ENCODE measurements around the gene ARHGAP22.

- TF ChIP-seq CTCF (IDR thresholded peaks at IDR 0.05 in 2 of 3, conservative IDR thresholded peaks at IDR 0.05 in 1 of 3; ENCODE audit: borderline replicate concordance in 1 of 3, insufficient read depth in 1 of 3, low read depth in 2 of 3, low read length in 2 of 3), result no peak
- no peak for TF ChIP-seq POLR2AphosphoS5 (IDR thresholded peaks at IDR 0.05; ENCODE audit: low read depth, low read length)
- no peak for TF ChIP-seq POLR2A (IDR thresholded peaks at IDR 0.05; ENCODE audit: borderline replicate concordance, extremely low read depth, insufficient read depth, insufficient read length)
- TF ChIP-seq JUND (IDR thresholded peaks at IDR 0.05), result no peak
- no peak for TF ChIP-seq SRF (IDR thresholded peaks at IDR 0.05; ENCODE audit: low read depth)
- no peak for TF ChIP-seq EZH2 (IDR thresholded peaks at IDR 0.05)
- no peak for TF ChIP-seq ELF1 (IDR thresholded peaks at IDR 0.05; ENCODE audit: borderline replicate concordance, low read depth)
- TF ChIP-seq MAX (IDR thresholded peaks at IDR 0.05), result no peak
- TF ChIP-seq RAD21 (IDR thresholded peaks at IDR 0.05; ENCODE audit: low read depth), result no peak
Observed at GRCh38 chr10:48649349-48649944, 44.6 kb upstream of the ARHGAP22 start.

Measured in HCT116 (cell line).